Liver (tissue), 3 donors: ENCODE measurements around the gene ASXL2.

Source experiments
- CTCF ChIP-seq: fragments of 150-350 bp; IDR thresholded peaks from 2 replicates; pipeline ENCODE4 v1.5.1; 2017; ENCODE audit warnings: improper control_type of control experiment, low read depth, low read length; ENCODE audit not compliant: missing input control
- EGR1 ChIP-seq, 2 donors: IDR thresholded peaks; 2 replicates each; pipeline ENCODE4 v1.6.1; 2016 to 2018; ENCODE audit warnings: antibody characterized with exemption in 2 of 2, low read depth in 2 of 2
- HNF4A ChIP-seq, 2 donors: conservative IDR thresholded peaks; 2 replicates each; pipeline ENCODE4 v1.6.1; 2016; ENCODE audit warnings: antibody characterized with exemption in 2 of 2, mild to moderate bottlenecking in 2 of 2
- JUND ChIP-seq, 2 donors: IDR thresholded peaks; 2 replicates each; pipeline ENCODE4 v1.6.1; 2016; ENCODE audit warnings: antibody characterized with exemption in 2 of 2
- RAD21 ChIP-seq, 2 donors: IDR thresholded peaks; 2 replicates each; pipeline ENCODE4 v1.6.1; 2016; ENCODE audit warnings: antibody characterized with exemption in 2 of 2, mild to moderate bottlenecking in 2 of 2
- RXRA ChIP-seq, 2 donors: IDR thresholded peaks; 2 replicates each; pipeline ENCODE4 v1.6.1; 2017 to 2018; ENCODE audit warnings: antibody characterized with exemption in 2 of 2, mild to moderate bottlenecking in 1 of 2
- SP1 ChIP-seq: IDR thresholded peaks from 2 replicates; pipeline ENCODE4 v1.6.1; 2018; ENCODE audit warnings: antibody characterized with exemption, mild to moderate bottlenecking
- TAF1 ChIP-seq: conservative IDR thresholded peaks from 2 replicates; pipeline ENCODE4 v1.6.1; 2016; ENCODE audit warnings: antibody characterized with exemption, mild to moderate bottlenecking
- TF ChIP-seq, protein P1 (sequence below): IDR thresholded peaks from 2 replicates; pipeline ENCODE4 v1.6.1; 2016; ENCODE audit warnings: antibody characterized with exemption
- TF ChIP-seq, protein P2 (sequence below): IDR thresholded peaks from 2 replicates; pipeline ENCODE4 v1.6.1; 2016; ENCODE audit warnings: antibody characterized with exemption
- donor health status: healthy.
- donor health status: healthy.

DNA sequence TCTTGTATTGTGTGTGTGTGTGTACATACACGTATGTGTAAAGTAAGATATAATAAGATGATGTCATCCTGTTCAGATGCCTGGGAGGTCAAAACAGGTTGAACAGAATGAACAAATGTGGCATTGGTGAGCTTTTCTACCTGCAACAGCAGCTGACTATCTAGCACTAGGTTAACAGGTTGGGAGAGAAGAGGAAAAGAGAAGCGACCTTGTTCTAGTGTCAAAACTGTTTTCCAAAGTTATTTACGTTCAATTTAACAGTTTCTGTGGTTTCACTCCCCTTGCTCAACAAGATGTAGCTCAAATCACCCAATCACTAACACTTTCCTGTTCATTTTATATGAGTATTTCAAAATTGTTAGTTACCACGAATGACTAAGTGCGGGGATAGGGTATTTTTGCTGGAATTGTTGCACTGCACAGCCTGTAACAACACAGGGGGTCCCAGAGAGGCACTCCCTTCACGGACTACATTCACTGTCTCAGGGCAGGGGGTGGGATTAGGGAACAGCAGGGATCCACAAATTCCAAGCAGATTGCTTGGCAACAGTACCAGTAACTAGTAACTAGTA lies 137.4 kb downstream of the ASXL2 start:
- TF ChIP-seq CTCF (no peak), RAD21 (IDR thresholded peaks at IDR 0.05) (no peak), SP1 (no peak), TAF1 (no peak), JUND (IDR thresholded peaks at IDR 0.05) (no peak), HNF4A (conservative IDR thresholded peaks at IDR 0.05) (no peak), EGR1 (IDR thresholded peaks at IDR 0.05; ENCODE audit: low read depth in 2 of 2) (no peak), RXRA (IDR thresholded peaks at IDR 0.05) (no peak)
- TF ChIP-seq, protein P1, sequence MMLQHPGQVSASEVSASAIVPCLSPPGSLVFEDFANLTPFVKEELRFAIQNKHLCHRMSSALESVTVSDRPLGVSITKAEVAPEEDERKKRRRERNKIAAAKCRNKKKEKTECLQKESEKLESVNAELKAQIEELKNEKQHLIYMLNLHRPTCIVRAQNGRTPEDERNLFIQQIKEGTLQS, result no peak
- TF ChIP-seq, protein P2, sequence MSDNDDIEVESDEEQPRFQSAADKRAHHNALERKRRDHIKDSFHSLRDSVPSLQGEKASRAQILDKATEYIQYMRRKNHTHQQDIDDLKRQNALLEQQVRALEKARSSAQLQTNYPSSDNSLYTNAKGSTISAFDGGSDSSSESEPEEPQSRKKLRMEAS, result no peak
